Measurements from ENCODE around the gene RUVBL2.

RUVBL2 gene

DNA sequence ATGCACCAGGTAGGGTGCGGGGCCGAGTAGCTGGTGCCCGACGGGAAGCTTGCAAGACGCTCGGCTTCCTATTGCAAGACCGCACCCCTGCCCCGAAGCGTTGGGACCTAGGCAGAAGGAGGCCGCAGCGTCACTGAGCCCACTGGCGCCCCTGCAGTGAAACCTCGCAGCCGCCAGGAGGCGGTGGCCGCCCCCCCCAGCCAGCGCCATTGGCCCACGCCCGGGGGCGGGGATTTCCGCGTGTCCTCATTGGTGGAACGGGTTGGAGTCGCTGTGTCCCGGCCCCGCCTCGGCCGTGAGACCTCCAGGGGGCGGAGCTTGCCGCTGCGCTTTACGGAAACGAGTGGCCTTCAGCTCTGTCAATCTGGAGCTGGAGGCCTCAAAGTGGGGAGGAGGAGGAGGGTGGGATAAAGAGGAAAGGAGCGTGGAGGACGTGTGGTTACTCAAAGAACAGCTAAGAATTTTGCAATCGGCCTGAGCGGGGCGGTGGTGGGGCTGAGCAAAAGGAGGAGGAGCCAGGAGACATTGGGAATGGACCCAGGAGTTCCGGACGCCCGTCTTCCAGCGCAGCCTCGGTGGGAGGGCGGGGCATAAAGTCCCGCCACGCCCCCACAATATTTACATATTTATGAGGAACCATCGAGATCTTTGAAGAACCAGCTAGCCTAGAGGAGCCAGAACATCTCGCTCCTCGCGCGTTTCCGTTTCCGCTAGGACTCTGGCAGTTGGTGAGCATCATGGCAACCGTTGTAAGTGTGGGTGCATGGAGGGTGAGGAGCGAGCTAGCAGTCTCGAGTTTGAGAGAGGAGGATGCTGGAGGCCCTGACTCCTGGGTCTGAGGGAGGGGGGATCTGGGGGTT is at the start of gene RUVBL2, which contains the start of gene GYS1:
RUVBL2 (plus strand) TSS at position 713 of the 860 bp plus-strand sequence; CDS start at position 738, 25 bp downstream.
GYS1 (minus strand) TSS at position 135 of the 860 bp plus-strand sequence. CDS start 197 bp downstream, outside the sequence.
- peak; percentile 100 for DNase-seq

DNA sequence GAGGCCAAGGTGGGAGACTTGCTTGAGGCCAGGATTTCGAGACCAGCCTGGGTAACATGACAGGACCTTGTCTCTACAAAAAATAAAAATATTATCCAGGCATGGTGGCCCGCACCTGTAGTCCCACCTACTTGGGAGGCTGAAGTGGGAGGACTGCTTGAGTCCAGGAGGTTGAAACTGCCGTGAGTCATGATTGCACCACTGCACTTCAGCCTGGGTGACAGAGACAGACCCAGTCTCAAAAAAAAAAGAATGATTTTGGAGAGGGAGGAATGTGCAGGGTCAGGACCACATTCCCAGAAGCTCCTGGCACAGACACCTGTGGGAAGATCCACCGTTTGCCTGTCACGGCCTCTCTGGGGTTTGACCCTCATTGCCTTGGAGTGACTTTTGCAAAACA is 48.3 kb upstream of the RUVBL2 start:
- no peak for DNase-seq

DNA sequence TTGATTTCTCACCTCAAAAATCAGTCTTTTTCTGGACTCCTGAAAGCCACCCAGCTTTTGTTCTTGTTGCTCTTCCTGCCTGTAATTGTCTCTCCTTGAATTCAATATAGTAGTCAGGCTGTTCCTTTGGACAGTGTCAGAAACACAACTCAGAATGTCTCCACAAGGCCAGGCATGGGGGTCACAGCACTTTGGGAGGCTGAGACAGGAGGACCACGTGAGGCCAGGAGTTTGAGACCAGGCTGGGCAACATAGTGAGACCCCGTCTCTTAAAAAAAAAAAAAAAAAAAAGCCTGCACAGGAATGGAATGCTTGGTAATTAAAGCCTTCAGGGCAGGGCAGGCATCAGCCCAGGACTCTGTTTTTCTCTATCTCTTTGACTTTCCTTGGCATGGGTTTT is 47.9 kb upstream of the RUVBL2 start:
- DNase-seq = no peak

DNA sequence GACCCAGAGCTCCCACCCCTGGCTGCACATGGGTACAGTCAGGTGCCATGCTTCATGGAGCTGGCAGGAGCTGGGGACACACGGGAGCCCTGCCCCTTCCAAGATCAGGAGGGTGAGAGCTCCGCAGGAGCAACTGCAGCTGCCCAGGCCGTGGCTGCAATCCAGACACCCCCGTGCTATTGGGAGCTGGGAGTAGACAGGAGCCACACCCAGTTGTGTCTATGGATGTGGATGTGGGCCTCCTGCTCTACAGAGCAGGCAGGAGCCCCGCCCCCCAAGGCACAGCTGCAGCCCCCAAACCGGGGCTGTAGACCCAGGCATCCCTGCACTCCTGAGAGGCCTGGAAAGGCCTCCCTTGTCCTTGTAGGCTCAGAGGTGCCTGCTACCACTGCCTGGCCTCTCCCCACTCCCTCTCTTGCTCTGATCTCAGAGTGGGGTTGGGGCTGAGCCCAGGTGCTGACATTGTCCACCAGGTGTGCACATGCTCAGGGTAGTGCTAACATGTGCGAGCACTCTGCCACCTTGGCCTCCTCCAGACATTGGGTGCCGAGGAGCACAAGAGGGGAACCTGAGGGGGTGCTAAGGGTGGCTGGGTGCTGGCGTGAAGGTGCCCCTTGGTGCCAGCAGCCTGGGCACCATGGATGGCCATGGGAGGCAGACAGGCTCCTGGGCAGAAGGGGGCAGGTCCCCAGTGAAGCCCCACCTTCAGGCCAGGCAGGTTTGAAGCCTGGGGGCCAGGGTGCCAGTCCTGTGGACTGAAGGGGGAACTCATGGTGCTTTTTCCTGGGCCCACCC is 47.0 kb upstream of the RUVBL2 start:
- DNase-seq = no peak

DNA sequence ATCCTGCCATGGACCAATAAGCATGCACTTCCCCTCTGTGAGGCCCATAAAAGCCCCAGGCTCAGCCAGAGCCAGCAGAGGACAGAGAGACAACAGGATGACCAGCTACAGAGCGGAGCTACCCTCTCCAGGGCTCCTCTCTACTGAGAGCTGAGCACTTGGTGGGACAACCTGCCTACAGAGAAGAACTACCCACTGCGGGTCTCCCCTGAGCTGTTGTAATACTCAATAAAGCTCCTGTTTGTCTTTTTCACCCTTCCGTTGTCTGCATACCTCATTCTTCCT is 46.5 kb upstream of the RUVBL2 start:
- DNase-seq = no peak

DNA sequence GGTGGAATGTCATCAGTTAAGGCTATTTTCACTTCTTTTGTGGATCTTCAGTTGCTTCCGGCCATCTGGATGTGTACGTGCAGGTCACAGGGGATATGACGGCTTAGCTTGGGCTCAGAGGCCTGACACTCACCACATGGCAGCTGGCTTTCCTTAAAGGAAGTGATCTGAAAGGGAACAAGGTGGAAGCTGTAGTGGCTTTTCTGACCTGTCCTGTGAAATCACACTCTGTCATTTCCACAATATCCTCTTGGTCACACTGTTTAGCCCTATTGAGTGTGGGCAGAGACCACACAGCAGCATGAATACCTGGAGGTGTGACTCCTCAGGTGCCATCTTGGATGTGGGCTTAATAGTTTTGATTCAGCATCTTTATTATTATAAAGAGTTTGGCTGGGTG is 43.5 kb upstream of the RUVBL2 start:
- DNase-seq = no peak

DNA sequence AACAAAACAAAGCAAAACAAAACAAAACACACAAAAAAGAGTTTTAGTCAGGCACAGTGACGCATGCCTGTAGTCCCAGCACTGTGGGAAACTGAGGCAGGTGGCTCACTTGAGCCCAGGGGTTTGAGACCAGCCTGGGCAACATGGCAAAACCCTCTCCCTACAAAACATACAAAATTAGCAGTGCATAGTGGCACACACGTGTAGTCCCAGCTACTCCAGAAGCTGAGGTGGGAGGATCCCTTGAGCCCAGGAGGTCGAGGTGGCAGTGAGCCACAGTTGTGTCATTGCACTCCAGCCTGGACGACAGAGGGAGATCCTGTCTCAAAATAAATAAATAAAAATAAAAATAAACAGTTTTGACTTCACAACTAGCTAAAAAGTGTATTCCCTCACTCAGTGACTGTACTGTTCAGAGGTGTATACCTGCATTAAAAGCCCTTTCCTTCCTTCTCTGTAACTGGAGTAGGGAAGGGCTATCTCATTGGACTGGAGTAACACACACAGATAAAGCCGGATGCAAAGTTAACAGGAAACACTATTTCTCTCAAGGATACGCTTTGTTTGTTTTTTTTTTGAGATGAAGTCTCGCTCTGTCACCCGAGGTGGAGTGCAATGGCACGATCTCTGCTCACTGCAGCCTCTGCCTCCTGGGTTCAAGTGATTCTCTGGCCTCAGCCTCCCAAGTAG is 42.7 kb upstream of the RUVBL2 start:
- no peak for DNase-seq

DNA sequence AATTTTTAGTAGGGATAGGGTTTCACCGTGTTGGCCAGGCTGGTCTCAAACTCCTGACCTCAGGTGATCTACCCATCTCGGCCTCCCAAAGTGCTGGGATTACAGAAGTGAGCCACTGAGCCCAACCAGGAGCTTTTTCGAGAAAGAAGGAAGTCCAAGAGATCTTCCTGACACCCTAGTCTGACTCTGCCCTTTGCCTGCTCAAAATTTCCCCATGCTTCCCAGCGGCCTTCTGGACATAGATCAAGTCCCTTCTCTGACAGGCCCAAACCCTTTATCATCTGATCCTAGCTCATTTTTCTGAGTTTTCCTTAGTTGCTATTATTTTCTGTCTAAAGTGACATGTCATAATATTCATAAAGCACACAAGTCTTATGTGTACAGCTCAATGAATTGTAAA is 40.5 kb upstream of the RUVBL2 start:
- no peak for DNase-seq

DNA sequence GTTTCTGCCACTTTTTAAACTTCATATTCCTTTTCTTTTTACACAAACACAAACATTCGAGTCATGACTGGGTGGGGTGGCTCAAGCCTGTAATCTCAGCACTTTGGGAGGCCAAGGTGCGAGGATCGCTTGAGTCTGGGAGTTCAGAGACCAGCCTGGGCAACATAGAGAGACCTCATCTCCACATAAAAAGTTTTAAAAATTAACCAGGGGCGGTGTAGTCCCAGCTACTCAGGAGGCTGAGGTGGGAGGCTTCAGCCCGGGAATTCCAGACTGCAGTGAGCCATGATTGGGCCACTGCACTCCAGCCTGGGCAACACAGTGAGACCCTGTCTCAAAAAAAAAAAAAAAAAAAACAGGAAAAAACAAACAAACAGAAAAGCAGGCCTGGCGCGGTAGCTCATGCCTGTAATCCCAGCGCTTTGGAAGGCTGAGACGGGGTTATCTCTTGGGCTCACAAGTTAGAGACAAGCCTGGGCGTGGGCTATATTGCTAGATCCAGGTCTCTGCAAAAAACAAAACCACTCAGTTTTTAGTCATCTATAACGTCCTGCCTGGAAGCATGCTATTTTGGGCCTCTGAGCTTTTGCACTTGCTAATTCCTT is 39.6 kb upstream of the RUVBL2 start:
- DNase-seq = no peak

DNA sequence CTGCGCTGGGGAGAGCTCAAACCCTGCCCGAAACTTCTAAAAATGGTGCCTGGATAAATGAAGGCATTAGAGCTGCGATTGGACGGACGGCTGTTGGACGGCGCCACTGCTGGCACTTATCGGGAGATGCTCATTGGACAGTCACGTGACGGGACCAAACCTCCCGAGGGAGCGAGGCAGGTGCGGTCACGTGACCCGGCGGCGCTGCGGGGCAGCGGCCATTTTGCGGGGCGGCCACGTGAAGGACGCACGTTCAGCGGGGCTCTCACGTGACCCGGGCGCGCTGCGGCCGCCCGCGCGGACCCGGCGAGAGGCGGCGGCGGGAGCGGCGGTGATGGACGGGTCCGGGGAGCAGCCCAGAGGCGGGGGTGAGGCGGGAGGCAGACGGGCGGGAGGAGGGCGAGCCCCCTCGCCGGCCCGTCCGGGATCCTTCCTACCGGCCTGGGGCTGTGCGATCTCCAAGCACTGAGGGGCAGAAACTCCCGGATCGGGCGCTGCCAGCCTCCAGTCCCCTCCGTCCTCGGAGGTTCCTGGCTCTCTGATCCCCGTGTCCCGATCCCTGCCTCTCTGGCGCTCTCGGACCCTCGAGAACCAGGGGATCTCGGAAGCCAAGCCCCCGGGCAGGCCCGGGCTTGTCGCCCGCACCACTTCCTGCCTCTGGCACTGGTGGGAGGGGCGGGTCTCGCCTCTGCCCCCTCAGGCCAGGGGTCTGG is 38.9 kb upstream of the RUVBL2 start, which contains the start of gene BAX:
BAX (plus strand) TSS at position 281 of the 713 bp plus-strand sequence; CDS start at position 335, 54 bp downstream.
- peak; percentile 97 for DNase-seq

DNA sequence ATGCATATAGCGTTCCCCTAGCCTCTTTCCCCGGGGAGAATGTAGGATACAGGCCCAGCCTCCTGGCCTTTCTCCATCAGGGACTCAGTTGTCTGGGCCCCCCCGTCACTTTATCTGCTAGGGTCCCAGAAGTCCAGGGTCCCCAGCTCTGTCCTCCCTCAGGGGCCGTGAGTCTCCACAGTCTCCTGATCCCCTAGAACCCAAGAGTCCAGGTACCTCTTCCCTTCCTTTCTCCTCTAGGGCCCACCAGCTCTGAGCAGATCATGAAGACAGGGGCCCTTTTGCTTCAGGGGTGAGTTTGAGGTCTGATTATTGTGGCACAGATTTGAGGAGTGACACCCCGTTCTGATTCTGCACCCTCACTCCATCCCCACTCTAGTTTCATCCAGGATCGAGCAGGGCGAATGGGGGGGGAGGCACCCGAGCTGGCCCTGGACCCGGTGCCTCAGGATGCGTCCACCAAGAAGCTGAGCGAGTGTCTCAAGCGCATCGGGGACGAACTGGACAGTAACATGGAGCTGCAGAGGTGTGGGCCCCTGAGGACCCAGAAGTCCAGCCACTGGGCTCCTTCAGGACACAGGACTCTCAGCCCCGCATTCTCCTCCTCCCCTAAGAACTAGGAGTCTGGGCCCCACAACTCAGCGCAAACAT is 38.3 kb upstream of the RUVBL2 start:
- DNase-seq = no peak

DNA sequence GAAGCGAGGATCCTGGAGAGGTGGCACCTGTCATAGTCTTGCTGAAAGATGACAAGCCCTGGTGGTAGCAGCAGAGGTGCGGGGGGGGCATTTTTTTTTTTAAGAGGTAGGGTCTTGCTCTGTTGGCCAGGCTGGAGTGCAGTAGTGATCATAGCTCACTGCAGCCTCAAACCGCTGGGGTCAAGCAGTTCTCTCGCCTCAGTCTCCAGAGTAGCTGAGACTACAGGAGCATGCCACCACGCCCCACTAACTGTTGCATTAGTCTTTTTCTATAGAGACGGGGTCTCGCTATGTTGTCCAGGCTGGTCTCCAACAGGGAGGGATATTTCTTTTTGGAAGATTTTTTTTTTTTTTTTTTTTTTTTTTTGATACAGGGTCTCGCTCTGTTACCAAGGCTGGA is 35.7 kb upstream of the RUVBL2 start:
- no peak for DNase-seq

DNA sequence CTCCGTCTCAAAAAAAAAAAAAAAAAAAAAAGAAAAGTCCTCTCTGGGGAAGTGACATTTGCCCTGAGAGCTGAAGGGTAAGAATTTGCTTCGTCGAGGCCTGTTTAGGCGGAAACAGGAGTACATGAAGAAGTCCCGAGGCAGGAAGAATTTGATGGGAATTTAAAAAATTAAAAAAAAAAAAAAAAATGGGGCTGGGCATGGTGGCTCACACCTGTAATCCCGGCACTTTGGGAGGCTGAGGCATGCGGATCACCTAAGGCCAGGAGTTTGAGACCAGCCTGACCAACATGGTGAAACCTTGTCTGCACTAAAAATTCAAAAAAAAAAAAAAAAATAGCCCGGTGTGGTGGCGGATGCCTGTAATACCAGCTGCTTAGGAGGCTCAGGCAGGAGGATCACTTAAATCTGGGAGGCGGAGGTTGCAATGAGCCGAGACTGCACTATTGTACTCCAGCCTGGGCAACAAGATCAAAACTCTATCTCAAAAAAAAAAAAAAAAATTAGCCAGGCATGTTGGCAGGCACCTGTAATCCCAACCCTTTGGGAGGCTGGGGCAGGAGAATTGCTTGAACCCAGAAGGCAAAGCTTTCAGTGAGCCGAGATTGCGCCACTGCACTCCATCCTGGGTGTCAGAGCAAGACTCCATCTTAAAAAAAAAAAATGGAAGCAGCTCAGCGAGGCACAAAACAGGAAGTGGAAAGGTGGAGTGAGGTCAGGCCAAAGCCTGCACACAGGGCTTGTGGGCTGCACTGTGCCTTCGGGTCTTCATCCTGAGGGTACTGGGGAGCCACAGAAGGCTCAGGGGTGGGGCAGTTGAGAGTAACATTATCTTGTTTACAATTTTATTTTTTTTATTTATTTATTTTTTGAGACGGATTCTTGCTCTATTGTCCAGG is 34.1 kb upstream of the RUVBL2 start:
- DNase-seq = no peak

DNA sequence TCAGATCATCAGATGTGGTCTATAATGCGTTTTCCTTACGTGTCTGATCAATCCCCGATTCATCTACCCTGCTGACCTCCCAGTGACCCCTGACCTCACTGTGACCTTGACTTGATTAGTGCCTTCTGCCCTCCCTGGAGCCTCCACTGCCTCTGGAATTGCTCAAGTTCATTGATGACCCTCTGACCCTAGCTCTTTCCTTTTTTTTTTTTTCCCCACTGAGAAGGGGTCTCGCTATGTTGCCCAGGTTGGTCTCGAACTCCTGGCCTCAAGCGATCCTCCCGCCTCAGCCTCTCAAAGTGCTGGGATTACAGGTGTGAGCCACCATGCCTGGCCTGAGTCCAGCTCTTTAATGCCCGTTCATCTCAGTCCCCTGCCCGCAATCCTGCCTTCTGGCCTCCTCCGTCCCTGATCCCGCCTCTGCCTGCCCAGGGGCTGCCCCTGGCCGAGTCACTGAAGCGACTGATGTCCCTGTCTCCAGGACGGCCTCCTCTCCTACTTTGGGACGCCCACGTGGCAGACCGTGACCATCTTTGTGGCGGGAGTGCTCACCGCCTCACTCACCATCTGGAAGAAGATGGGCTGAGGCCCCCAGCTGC is 32.5 kb upstream of the RUVBL2 start:
- DNase-seq = no peak

DNA sequence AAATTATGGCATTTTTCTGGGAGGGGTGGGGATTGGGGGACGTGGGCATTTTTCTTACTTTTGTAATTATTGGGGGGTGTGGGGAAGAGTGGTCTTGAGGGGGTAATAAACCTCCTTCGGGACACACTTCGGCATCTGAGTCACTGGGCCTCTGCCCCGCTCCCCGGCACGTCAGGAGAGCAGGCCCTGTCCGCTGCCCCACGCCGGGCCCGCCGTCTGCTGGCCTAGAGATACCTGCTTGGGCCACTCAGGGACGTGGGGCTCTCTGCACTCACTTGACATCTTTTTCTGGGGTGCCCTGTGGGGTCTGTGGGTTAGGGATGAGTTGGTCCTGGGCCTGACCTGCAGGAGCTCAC is 32.0 kb upstream of the RUVBL2 start:
- no peak for DNase-seq

DNA sequence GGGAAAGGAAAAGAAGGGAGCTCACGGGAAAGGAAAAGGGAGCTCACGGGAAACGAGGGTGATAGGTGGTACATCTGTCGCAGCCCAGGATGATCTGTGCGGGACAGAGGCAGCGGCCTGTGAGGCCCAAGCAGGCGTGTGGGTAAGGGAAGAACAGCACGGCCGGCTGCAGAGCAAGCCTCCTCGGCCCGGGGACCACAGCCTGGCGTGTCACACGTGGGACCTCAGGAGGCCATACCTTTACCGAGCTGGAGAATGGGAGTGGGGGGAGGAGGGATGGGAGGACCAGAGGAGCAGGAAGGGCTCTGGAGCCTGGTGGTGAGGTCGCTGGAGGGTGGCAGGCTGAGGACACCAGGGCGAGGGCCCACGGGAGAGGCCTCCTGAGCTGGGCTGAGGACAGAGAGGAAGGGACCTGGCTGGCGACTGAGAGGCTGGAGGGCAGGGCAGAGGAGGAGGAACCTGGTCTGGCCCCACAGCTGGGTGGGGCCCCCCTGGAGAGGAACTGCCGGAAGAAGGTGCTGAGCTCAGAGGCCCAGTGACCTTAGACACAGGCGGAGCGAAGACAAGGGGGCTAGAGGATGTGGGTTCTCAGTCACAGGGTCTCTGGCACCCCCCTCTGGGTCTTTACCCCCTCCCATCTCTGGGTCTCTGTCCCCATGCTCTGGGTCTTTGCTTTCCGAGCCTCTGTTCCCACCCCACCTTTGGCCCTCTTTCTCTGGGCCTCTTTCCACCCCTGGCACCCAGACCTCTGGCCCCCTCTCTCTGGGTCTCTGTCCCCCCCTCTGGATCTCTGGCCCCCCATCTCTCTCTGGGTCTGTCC is 31.4 kb upstream of the RUVBL2 start:
- peak; percentile 20 for DNase-seq

DNA sequence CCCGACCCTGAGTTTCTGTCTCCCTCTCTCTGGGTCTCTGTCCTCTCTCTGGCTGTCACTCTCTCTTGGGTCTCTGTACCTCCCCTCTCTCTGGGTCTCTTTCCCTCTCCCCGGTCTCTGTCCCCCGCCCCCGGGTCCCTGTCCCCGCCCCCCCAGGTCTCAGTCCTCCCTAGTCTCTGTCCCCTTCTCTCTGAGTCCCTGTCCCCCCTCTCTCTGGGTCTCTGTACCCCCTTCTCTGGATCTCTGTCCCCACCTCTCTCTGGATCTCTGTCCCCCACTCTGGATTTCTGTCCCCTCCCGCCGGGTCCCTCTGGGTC is 30.9 kb upstream of the RUVBL2 start:
- no peak for DNase-seq

DNA sequence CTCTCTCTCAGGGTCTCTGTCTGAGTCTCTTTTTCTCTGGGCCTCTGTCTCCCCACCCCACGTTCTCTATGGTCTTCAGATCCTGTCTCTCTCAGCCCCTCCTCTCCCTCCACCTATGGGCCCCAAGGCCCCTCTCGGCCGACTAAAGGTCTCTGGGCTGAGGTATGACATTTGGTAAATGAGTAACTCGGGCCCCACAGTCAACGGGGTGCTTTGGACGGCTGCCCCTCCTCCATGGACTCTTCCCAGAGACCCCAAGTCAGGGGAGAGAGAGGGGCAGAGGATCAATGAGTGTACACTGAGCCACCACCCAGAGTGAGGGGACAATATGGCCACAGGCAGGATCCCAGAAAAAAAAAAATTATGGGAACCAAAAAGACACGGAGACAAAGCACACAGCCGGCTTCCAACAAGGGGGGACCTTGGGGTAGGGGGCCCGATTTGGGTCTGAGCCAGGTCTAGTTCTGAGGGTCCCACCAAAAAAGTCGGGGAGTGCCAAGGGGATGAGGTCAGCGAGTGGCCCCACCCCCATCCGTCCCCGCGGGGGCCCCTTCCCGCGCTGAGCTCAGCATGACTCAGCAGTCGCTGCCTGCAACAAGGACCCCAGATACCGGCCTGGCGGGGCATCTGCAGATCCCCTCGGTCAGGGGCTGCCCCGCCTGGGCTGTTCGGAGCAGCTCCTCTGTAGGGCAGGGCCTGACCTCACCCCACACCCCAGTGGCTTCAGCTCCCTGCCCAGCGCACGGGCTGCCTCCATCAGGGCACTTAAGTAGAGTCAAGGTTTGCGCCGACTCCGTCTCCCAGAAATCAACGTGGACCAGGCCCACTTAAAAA is 30.1 kb upstream of the RUVBL2 start:
- peak; percentile 86 for DNase-seq

All from fibroblast of skin of right biceps (primary cell).